GM10266 (cell line): ENCODE measurements around the gene ARMC2.
A peak's percentile ranks its signal among the peaks of the same experiment; 100 is the strongest.

ENCODE experiments used
- DNase-seq: peaks from one replicate; pipeline ENCODE4 v3.0.0; 2012; ENCODE audit errors: extremely low spot score
- CTCF ChIP-seq: IDR thresholded peaks from 2 replicates; pipeline ENCODE4 v1.5.1; 2012; ENCODE audit warnings: mild to moderate bottlenecking, low read depth; ENCODE audit not compliant: control insufficient read depth, insufficient read depth; ENCODE audit errors: missing control alignments

ARMC2 gene

GRCh38 chr6:108895571-108895970, 47.3 kb downstream of the ARMC2 start:
- TF ChIP-seq CTCF, result no peak
- no peak for DNase-seq

GRCh38 chr6:108896111-108896661, 48.0 kb downstream of the ARMC2 start:
- no peak for TF ChIP-seq CTCF
- DNase-seq, result no peak

- no peak for DNase-seq
- no peak for TF ChIP-seq CTCF
These were observed 49.1 kb downstream of the ARMC2 start for GRCh38 chr6:108897371-108897770.

GRCh38 chr6:108902382-108902792, 54.2 kb downstream of the ARMC2 start:
- no peak for DNase-seq
- no peak for TF ChIP-seq CTCF

- TF ChIP-seq CTCF, result no peak
- no peak for DNase-seq
These were observed 55.6 kb downstream of the ARMC2 start for GRCh38 chr6:108903796-108904195.

- TF ChIP-seq CTCF, result no peak
- DNase-seq, result no peak
These were observed 56.5 kb downstream of the ARMC2 start for GRCh38 chr6:108904741-108905140.

GRCh38 chr6:108914235-108915022, 66.2 kb downstream of the ARMC2 start:
- TF ChIP-seq CTCF, result peak; percentile 59
- peak; percentile 25 for DNase-seq
